ACC112 (cell line): ENCODE data around the gene ZP1.
"Not testable (repeated sequence)": the region's sequence is repeated elsewhere in the genome, so short reads cannot be mapped to it uniquely, and the experiment has no call there.

Source experiments
- H2AFZ ChIP-seq: fragments of 200-600 bp; sonication (generic); one replicate; pipeline ENCODE4 v1.6.0; 2017; ENCODE audit warnings: antibody characterized with exemption, low read length; ENCODE audit not compliant: unreplicated experiment
- H3K27ac ChIP-seq: fragments of 200-600 bp; sonication (generic); 2 replicates; pipeline ENCODE4 v1.5.1; 2014; ENCODE audit warnings: low read depth, mild to moderate bottlenecking, antibody characterized with exemption, low read length, moderate library complexity
- H3K27me3 ChIP-seq: fragments of 200-600 bp; sonication (generic); 2 replicates; pipeline ENCODE4 v1.6.1; 2014; ENCODE audit warnings: mild to moderate bottlenecking, antibody characterized with exemption, low read length, moderate library complexity, mixed read lengths; ENCODE audit not compliant: insufficient read depth
- H3K36me3 ChIP-seq: fragments of 200-600 bp; sonication (generic); 2 replicates; pipeline ENCODE4 v1.6.1; 2016; ENCODE audit warnings: mild to moderate bottlenecking, antibody characterized with exemption, low read length, moderate library complexity, mixed read lengths; ENCODE audit not compliant: insufficient read depth
- H3K4me1 ChIP-seq: fragments of 200-600 bp; sonication (generic); one replicate; pipeline ENCODE4 v1.6.1; 2016; ENCODE audit warnings: low read length, mixed read lengths; ENCODE audit not compliant: insufficient read depth, unreplicated experiment, control insufficient read depth
- H3K4me3 ChIP-seq: fragments of 200-600 bp; sonication (generic); 2 replicates; pipeline ENCODE4 v1.5.1; 2014; ENCODE audit warnings: mild to moderate bottlenecking, low read depth, low read length
- H3K79me2 ChIP-seq: fragments of 200-600 bp; sonication (generic); one replicate; pipeline ENCODE4 v1.6.0; 2016; ENCODE audit warnings: low read length; ENCODE audit not compliant: control insufficient read depth, unreplicated experiment, insufficient read depth

The ZP1 gene

DNA sequence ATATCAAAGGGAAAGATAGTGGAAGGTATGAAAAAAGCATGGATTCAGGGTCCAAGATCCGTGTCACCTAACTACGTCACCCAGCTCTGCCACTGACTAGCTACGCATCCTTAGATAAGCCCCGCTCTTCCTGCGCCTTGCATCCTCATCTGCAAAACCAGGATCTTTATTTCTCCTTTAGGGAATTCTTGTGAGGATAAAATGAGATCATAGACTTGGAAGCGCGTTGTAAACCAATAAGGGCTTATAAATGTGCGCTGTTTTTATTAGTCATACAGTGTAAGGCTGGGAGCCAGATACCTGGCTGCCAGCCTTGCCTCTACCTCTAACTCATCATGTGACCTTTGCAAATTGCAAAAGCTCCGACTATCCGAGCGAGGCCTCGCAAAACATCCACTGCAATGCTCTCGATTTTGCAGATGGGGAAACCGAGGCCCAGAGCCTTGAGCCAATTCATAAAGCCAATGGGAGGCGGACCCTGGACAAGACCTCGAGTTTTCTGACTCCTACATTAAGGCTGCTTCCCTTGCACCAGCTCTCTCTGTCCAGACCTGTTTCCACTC is 38.3 kb downstream of the ZP1 start:
- H3K36me3 ChIP-seq, result peaks cover 4% of the 10 kb centered on the region; the same call in 1 of the 2 replicates
- H3K27ac ChIP-seq, result peak overlapping the region; percentile 91
- H3K4me3 ChIP-seq, result peak overlapping the region; percentile 95
- H3K27me3 ChIP-seq, result peaks cover 24% of the 10 kb centered on the region
- peak overlapping the region; percentile 74 for H2AFZ ChIP-seq
- peaks cover 14% of the 10 kb centered on the region for H3K4me1 ChIP-seq
- peaks cover 38% of the 10 kb centered on the region for H3K79me2 ChIP-seq

DNA sequence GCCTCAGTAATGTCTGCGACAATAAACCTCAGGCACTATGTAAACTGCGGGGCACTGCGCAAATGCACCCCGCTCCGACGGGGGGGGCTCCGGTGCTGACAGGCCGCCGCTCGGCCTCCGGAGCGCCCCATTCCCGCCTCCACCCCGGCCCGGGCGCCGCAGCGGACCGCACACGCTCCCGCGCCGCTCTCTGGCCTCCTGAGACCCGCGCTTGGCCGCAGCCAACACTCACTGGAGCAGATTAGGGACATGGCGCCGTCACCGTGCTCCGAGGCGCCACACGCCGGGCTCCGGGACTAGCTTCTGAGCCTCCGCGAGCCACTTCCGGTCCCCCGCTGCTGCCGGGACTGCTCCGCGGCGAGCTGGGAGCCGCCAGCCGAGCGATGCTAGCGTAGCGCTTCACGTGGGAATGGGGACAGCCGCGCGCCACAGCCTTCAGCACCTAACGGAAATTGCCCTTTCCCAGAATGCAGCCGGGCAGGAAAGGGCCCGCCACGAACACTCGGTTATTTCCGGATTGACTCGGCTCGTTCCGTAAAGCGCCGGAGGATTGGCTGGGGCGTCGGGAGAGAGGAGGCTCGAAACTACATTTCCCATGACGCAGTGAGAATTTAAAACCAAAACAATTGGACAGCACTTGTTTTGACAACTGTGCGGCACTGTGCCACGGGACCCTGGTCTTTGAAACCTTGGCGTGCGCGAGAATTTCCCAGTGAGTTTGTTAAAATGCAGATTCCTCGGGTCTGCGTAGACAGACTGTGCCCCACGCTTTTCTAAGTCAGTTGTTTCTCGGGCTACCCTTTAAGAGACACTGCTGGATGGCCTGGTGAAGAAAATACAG is 39.0 kb downstream of the ZP1 start, which contains the start of gene PRPF19:
TSS of gene PRPF19 (minus strand) at position 454 of the 841 bp plus-strand sequence. CDS start at position 251, 203 bp downstream.
- H3K27ac ChIP-seq, result peak within 1 kb of the TSS; percentile 91
- H3K4me3 ChIP-seq, result peak within 1 kb of the TSS; percentile 95
- peaks cover 4% of the 10 kb centered on the region; the same call in 1 of the 2 replicates for H3K36me3 ChIP-seq
- peaks cover 14% of the 10 kb centered on the region for H3K4me1 ChIP-seq
- H3K79me2 ChIP-seq, result peaks cover 38% of the 10 kb centered on the region
- H2AFZ ChIP-seq, result peak within 1 kb of the TSS; percentile 97
- peaks cover 30% of the 10 kb centered on the region for H3K27me3 ChIP-seq

DNA sequence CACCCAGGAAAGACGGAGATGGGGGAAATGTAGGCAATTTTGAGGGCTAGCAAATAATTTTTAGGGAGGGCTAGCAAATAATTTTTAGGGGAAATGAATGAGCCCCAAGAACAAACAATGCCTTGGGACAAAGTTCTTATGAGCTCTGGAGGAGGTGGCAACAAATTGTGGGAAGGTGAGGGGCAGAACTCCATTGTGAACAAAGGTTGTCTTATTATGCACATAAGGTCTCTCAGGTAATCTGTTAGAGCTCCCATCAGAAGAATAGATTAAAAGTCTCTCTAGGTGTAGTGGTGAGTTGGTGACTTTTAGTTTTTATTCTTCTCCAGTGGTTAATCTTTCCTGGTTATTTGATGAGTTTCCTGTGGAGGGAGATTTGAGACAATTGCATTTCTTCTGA is 41.5 kb downstream of the ZP1 start:
- Histone ChIP-seq H3K36me3 (no peaks in the 10 kb centered on the region), H3K79me2 (peaks cover 24% of the 10 kb centered on the region), H3K27me3 (peaks cover 30% of the 10 kb centered on the region), H3K27ac (no peak overlapping the region), H2AFZ (no peak overlapping the region), H3K4me1 (peaks cover 20% of the 10 kb centered on the region), H3K4me3 (no peak overlapping the region)

DNA sequence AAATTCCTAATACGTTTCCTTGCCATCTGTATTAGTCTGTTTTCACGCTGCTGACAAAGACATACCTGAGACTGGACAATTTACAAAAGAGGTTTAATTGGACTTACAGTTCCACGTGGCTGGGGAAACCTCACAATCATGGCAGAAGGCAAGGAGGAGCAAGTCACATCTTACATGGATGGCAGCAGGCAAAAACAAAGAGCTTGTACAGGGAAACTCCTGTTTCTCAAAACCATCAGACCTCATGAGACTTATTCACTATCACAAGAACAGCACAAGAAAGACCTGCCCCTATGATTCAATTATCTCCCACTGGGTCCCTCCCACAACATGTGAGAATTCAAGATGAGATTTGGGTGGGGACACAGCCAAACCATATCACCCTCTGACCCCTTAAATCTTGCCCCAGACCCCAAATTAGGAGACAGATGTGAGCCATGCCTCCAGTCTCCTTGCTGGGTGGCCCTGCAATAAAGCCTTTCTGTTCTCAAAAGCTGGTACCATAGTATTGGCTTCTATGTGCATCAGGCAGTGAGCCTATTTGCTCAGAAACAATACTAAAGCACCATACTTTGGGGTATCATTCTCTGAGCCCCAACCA is 42.4 kb downstream of the ZP1 start:
- H3K4me3 ChIP-seq, H3K27ac ChIP-seq, H3K36me3 ChIP-seq, H2AFZ ChIP-seq: not testable (repeated sequence)
- peaks cover 21% of the 10 kb centered on the region for H3K79me2 ChIP-seq
- peaks cover 11% of the 10 kb centered on the region for H3K4me1 ChIP-seq
- H3K27me3 ChIP-seq, result peaks cover 30% of the 10 kb centered on the region

DNA sequence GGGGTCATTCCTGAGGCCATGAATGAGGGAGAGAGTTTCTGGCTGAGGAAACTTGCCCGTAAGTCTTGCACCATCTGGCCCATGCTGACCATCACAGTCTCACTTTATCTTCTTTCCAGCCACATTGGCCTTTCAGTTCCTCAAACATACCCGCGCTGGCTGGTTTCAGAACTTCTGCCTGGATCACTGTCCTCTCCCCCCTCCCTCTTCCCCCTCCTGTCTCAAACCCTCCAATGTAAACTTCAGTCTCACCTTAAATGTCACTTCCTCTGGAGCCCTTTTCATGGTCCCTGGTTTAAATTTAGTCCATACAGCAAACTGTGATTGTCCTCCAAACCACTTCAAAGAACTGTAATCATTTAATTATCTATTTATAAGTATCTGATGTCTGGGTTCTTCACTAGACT is 42.9 kb downstream of the ZP1 start:
- H2AFZ ChIP-seq, result no peak overlapping the region
- no peaks in the 10 kb centered on the region for H3K36me3 ChIP-seq
- H3K27ac ChIP-seq, result no peak overlapping the region
- H3K4me3 ChIP-seq, result no peak overlapping the region
- peaks cover 6% of the 10 kb centered on the region for H3K4me1 ChIP-seq
- H3K27me3 ChIP-seq, result peaks cover 30% of the 10 kb centered on the region
- peaks cover 19% of the 10 kb centered on the region for H3K79me2 ChIP-seq

DNA sequence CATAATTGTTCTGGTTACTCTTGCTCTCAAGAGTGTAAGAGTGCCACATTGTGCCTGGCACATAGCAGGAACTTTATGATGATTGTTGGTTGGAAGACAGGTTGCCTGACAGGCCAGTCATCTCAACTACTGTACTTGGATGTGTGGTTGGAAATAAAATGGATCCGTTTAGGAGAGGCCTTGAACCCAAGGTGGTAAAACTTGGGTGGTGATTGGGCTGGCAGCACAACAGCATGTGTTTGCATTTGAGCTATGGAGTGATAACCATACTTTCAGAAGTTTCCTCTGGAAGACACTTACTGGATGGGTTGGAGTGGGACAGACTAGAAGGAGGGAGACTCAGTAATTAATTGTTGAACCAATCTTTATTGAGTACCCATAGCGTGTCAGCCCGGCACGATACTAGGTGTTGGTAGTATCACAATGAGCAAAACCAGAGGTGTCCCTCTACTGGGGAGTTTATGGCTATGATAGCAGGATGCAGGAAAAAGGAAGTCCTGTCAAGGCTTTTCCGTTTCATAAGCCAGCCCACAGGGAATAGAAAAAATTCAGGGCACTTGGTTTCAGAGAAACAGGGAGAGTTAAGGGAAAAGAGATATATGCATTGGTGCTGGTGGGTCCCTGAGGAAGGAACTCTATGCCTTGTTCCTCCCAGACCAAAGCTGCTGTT is 43.5 kb downstream of the ZP1 start:
- H3K4me3 ChIP-seq, result no peak overlapping the region
- peaks cover 9% of the 10 kb centered on the region for H3K4me1 ChIP-seq
- H3K27ac ChIP-seq, result no peak overlapping the region
- no peaks in the 10 kb centered on the region for H3K36me3 ChIP-seq
- H3K27me3 ChIP-seq, result peaks cover 30% of the 10 kb centered on the region
- peaks cover 17% of the 10 kb centered on the region for H3K79me2 ChIP-seq
- no peak overlapping the region for H2AFZ ChIP-seq

DNA sequence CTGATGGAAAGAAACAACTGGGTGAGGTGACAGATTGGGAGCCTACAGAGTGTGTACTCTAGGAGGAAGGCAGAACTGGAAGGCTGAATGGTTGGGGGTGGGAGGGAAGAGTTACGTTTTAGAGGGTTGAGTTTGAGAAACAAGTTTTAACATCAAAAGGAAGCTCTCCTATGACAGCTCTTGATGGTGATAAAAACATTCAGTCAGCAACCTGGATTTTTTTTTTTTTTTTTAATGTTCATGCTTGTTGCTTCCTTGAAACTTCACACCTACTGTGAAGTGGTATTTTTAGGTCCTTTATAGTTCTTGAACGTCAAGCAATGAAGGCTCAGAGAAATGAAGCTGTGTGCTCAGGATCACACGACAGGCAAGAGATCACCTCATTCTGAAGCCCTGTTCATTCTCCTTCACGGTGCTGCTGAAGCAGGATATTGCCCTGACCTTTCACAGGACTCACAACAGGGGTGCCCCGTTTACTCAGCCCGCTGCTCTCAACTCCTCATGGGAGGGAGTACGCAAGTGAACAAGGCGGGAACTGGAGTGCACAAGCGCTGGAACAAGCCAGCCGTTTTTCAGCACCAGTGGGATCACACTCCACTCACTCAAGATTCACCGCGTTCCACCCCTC is 45.0 kb downstream of the ZP1 start:
- H3K27ac ChIP-seq, result no peak overlapping the region
- H2AFZ ChIP-seq, result no peak overlapping the region
- H3K36me3 ChIP-seq, result no peaks in the 10 kb centered on the region
- H3K4me1 ChIP-seq, result peaks cover 19% of the 10 kb centered on the region
- H3K27me3 ChIP-seq, result peaks cover 30% of the 10 kb centered on the region
- H3K79me2 ChIP-seq, result peaks cover 28% of the 10 kb centered on the region
- H3K4me3 ChIP-seq, result no peak overlapping the region

DNA sequence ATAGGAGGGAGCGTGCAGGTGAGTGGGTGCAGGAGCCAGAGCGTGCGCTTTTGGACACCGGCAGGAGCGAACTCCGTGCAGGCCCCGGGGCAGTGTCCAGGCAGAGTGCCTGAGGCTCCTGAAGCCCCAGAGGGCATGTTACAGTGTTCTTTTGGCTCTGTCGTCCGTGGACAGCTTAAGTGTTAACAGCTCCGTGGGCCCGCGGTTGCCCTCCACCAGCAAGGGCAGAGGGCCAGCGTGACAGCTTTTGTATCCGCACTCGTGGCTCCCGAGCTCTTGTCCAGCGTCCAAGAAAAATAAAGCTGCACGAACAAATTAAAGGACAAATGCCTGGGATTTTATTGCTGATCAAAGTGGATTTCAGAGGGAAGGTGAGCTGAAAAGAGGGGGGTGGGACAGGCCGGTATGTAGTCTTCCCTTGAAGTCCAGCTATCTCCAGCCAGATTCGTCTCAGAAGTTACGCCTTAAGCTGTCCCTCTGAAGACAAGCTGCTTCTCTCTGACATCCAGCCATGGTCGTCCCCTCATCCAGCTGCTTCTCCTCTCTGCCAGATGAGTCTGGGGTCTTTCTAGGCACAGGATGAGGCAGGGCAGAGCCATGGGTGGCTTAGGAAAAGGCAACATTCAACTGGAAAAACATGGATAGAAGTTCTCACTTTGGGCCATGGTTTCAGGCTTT is 45.6 kb downstream of the ZP1 start:
- Histone ChIP-seq H3K4me3 (peak overlapping the region; percentile 83), H3K27ac (no peak overlapping the region), H2AFZ (peak overlapping the region; percentile 99), H3K36me3 (no peaks in the 10 kb centered on the region), H3K79me2 (peaks cover 34% of the 10 kb centered on the region), H3K27me3 (peaks cover 29% of the 10 kb centered on the region), H3K4me1 (peaks cover 19% of the 10 kb centered on the region)

DNA sequence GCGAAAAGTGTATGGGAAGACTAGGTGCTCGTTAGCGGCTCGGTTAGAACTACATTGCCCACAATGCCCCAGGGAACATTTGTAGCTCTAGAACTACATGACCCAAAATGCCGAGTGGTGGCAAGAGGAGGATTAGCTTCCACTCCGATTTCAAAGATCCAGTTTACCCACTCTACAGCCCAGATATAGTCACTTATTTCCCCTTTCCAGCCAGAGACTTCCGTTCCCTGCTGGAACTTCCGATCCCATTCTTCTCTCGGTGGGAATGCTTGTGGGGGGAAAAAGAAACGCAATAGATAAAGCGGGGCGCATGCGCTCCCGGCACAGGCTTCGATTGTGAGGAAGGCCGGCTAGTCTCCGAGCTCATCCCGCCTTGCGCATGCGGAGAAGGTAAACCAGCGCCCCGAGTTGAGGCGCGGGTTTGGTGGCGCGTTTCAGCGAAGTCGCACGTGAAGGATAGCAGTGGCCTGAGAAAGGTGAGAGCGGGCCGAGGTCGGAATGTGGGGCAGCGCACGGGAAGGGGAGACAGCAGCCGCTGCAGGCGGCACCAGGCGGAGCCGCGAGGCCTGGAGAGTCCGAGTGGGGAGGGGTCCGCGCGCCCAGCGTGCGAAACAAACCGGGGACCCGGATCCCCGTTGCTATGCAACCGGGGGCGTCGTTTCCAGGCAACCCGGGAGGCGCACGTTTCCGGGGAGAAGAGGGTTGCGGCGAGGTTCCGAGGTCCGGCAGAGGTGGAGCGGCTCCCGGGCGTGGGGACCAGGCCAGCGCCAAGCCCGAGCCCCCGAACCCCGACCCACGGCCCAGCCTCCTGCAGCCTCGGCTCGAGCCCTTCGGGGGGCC is 46.7 kb downstream of the ZP1 start, which contains the start of gene TMEM109:
TSS of gene TMEM109 (plus strand) at position 366 of the 840 bp plus-strand sequence. CDS start 5,536 bp downstream, outside the sequence.
- peak within 1 kb of the TSS; percentile 83 for H3K4me3 ChIP-seq
- H3K36me3 ChIP-seq, result no peaks in the 10 kb centered on the region
- H2AFZ ChIP-seq, result peak within 1 kb of the TSS; percentile 99
- H3K27ac ChIP-seq, result peak within 1 kb of the TSS; percentile 85
- peaks cover 19% of the 10 kb centered on the region for H3K27me3 ChIP-seq
- peaks cover 44% of the 10 kb centered on the region for H3K79me2 ChIP-seq
- peaks cover 26% of the 10 kb centered on the region for H3K4me1 ChIP-seq
